ENCODE results near the gene SLC35C1. TPM values are rescaled to one million over a fixed set of nuclear protein-coding genes. Genes with fewer than 3 reads are reported as not detected.

Gene SLC35C1
- total RNA-seq, 1 experiment from 2014 or later: 8.9 TPM

DNA sequence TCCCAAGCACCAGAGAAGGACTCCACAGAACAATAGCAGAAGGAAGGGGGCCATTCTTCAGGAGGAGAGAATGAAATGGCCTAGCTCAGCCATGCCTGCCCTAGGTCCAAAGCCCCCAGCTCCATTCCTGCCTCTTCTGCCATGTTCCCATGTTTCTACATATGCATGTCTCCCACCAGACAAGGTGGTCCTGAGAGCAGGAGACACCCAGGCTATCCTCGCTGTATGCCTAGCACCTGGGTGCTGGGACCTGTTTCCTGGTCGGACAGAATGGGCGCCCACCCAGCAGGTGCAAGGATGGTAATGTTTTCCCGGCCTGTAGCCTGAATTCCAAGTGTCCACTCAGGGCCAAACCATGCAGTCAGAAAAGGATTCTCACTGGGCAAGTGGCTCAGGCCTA lies 30.2 kb upstream of the SLC35C1 start:
- Histone ChIP-seq H3K79me2 (ENCODE audit: insufficient read depth, low read length) (no peaks in the 10 kb centered on the region), H3K23ac (ENCODE audit: insufficient read length, low read depth, low read length) (no peak overlapping the region), H3K79me1 (ENCODE audit: insufficient read depth, low read depth, low read length, poor library complexity, severe bottlenecking) (no peaks in the 10 kb centered on the region), H3K4ac (ENCODE audit: low read depth, low read length) (no peak overlapping the region), H4K8ac (replicated peaks; ENCODE audit: insufficient read length, low read depth, low read length) (no peak overlapping the region), H3K4me1 (ENCODE audit: insufficient read depth, low read length) (no peaks in the 10 kb centered on the region; the same call in 1 of the 2 replicates), H2BK120ac (ENCODE audit: low read depth, low read length, poor library complexity, severe bottlenecking) (no peak overlapping the region), H3K23me2 (ENCODE audit: insufficient read length, low read depth, low read length, poor library complexity, severe bottlenecking) (peaks cover 6% of the 10 kb centered on the region), H3K14ac (ENCODE audit: insufficient read depth, low read length) (no peak overlapping the region), H4K5ac (ENCODE audit: insufficient read length, low read depth, low read length) (no peak overlapping the region), H3K4me2 (ENCODE audit: insufficient read depth, insufficient read length, low read length) (no peak overlapping the region), H4K20me1 (ENCODE audit: control insufficient read depth, insufficient read depth, insufficient read length) (peaks cover 3% of the 10 kb centered on the region), H3K9me3 (ENCODE audit: control insufficient read depth, low read depth, low read length) (no peaks in the 10 kb centered on the region), H2AFZ (ENCODE audit: low read length) (no peak overlapping the region), H3T11ph (ENCODE audit: low read length) (no peak overlapping the region), H2BK15ac (ENCODE audit: low read depth, low read length) (no peak overlapping the region), H2BK12ac (ENCODE audit: insufficient read length, low read depth, low read length) (no peak overlapping the region), H3K27ac (ENCODE audit: insufficient read length, low read depth, low read length) (no peak overlapping the region), H4K91ac (ENCODE audit: insufficient read length, low read depth, low read length) (no peak overlapping the region), H3K9ac (ENCODE audit: extremely low read depth, insufficient read length, low read length) (no peak overlapping the region), H2BK20ac (ENCODE audit: low read depth, low read length, poor library complexity, severe bottlenecking) (no peak overlapping the region), H2AK5ac (ENCODE audit: insufficient read length, low read length) (no peak overlapping the region), H2BK5ac (ENCODE audit: insufficient read length, low read length) (no peak overlapping the region), H3K56ac (ENCODE audit: insufficient read length, low read depth, low read length) (no peak overlapping the region), H3K18ac (ENCODE audit: insufficient read length, low read depth, low read length) (no peak overlapping the region), H3K27me3 (ENCODE audit: insufficient read depth, low read length) (no peaks in the 10 kb centered on the region; the same call in 1 of the 2 replicates)
- Mint-ChIP-seq H3K4me1 (peaks cover 4 to 7% of the 10 kb centered on the region in 2 experiments; a peak in 3 of 4 replicates), H3K27ac (no peak overlapping the region), H3K27me3 (ENCODE audit: low read depth) (peaks cover 29% of the 10 kb centered on the region), H3K9me3 (no peaks in the 10 kb centered on the region), H3K4me3 (no peak overlapping the region), H3K36me3 (ENCODE audit: insufficient read depth in 1 of 3, low read depth in 3 of 3) (no peaks in the 10 kb centered on the region)
- no peak for DNase-seq
- no peak for TF ChIP-seq CTCF (conservative IDR thresholded peaks at IDR 0.05)
- WGBS (ENCODE audit: extremely low coverage, insufficient read length, low lambda C conversion rate): no CpG with 5 or more reads among the region's 4 CpGs

Data from H9 (cell line).